Mononuclear cell (primary cell): ENCODE measurements around the gene MPP2. TPM values are rescaled to one million over a fixed set of nuclear protein-coding genes. Genes with fewer than 3 reads are reported as not detected.
"Not testable (repeated sequence)": the region's sequence is repeated elsewhere in the genome, so short reads cannot be mapped to it uniquely, and the experiment has no call there.

Source experiments
- H3K27me3 ChIP-seq: 2 replicates; pipeline ENCODE4 v1.6.0; 2011; ENCODE audit warnings: low read length, control low read depth; ENCODE audit not compliant: insufficient read depth
- H3K4me1 ChIP-seq: 2 replicates; pipeline ENCODE4 v1.5.1; 2011; ENCODE audit warnings: mild to moderate bottlenecking, low read length, control low read depth; ENCODE audit not compliant: insufficient read depth
- H3K4me3 ChIP-seq: 2 replicates; pipeline ENCODE4 v1.5.1; 2011; ENCODE audit warnings: mild to moderate bottlenecking, low read length, moderate library complexity
- H3K9me3 ChIP-seq: 2 replicates; pipeline ENCODE4 v1.5.1; 2011; ENCODE audit warnings: low read depth, mild to moderate bottlenecking, control low read depth, low read length
- total RNA-seq: library from RNA; depleted of rRNA; stranded (reverse); fragments of >200 nt; gene quantifications from one replicate; pipeline ENCODE4 v1.2.3, GENCODE V29; 2012

MPP2 gene
- total RNA-seq, 1 donor = 1.4 TPM

- Histone ChIP-seq H3K9me3 (no peaks in the 10 kb centered on the region), H3K27me3 (no peaks in the 10 kb centered on the region), H3K4me3 (no peak overlapping the region), H3K4me1 (no peaks in the 10 kb centered on the region)
Observed at GRCh38 chr17:43878260-43879175, 28.8 kb downstream of the MPP2 start.

- no peaks in the 10 kb centered on the region for H3K27me3 ChIP-seq
- no peak overlapping the region for H3K4me3 ChIP-seq
- no peaks in the 10 kb centered on the region for H3K4me1 ChIP-seq
- no peaks in the 10 kb centered on the region for H3K9me3 ChIP-seq
Observed at GRCh38 chr17:43877451-43878155, 29.7 kb downstream of the MPP2 start.

GRCh38 chr17:43877031-43877430 lies 30.3 kb downstream of the MPP2 start:
- Histone ChIP-seq H3K4me1 (no peaks in the 10 kb centered on the region), H3K27me3 (no peaks in the 10 kb centered on the region), H3K9me3 (no peaks in the 10 kb centered on the region), H3K4me3 (no peak overlapping the region)

- no peaks in the 10 kb centered on the region for H3K9me3 ChIP-seq
- H3K4me3 ChIP-seq = no peak overlapping the region
- no peaks in the 10 kb centered on the region for H3K27me3 ChIP-seq
- H3K4me1 ChIP-seq = no peaks in the 10 kb centered on the region
Observed at GRCh38 chr17:43875476-43876147, 31.7 kb downstream of the MPP2 start.

GRCh38 chr17:43874293-43874692 lies 33.0 kb downstream of the MPP2 start:
- H3K4me1 ChIP-seq = no peaks in the 10 kb centered on the region
- H3K27me3 ChIP-seq = no peaks in the 10 kb centered on the region
- H3K4me3 ChIP-seq = no peak overlapping the region
- no peaks in the 10 kb centered on the region for H3K9me3 ChIP-seq

- no peaks in the 10 kb centered on the region for H3K9me3 ChIP-seq
- no peaks in the 10 kb centered on the region for H3K4me1 ChIP-seq
- no peak overlapping the region for H3K4me3 ChIP-seq
Observed at GRCh38 chr17:43873815-43874214, 33.5 kb downstream of the MPP2 start.

GRCh38 chr17:43873091-43873490 lies 34.2 kb downstream of the MPP2 start:
- Histone ChIP-seq H3K9me3 (no peaks in the 10 kb centered on the region), H3K4me3 (no peak overlapping the region), H3K4me1 (peaks cover 3% of the 10 kb centered on the region), H3K27me3 (no peaks in the 10 kb centered on the region)

More at GRCh38 chr17:43873815-43874214, 33.5 kb downstream of the MPP2 start:
- no peaks in the 10 kb centered on the region for H3K27me3 ChIP-seq

GRCh38 chr17:43871946-43872690 lies 35.2 kb downstream of the MPP2 start:
- H3K4me1 ChIP-seq = peaks cover 5% of the 10 kb centered on the region
- H3K4me3 ChIP-seq = no peak overlapping the region
- H3K27me3 ChIP-seq = no peaks in the 10 kb centered on the region
- H3K9me3 ChIP-seq = no peaks in the 10 kb centered on the region

GRCh38 chr17:43869031-43869430 lies 38.3 kb downstream of the MPP2 start:
- not testable (repeated sequence) for H3K4me1 ChIP-seq, H3K27me3 ChIP-seq, H3K9me3 ChIP-seq, H3K4me3 ChIP-seq

GRCh38 chr17:43868226-43868994 lies 38.9 kb downstream of the MPP2 start:
- H3K9me3 ChIP-seq = no peaks in the 10 kb centered on the region
- no peaks in the 10 kb centered on the region for H3K27me3 ChIP-seq
- peaks cover 5% of the 10 kb centered on the region for H3K4me1 ChIP-seq
- no peak overlapping the region for H3K4me3 ChIP-seq

GRCh38 chr17:43864161-43864984 lies 43.0 kb downstream of the MPP2 start:
- H3K27me3 ChIP-seq = no peaks in the 10 kb centered on the region

GRCh38 chr17:43861960-43862359 lies 45.4 kb downstream of the MPP2 start:
- H3K4me3 ChIP-seq = no peak overlapping the region
- H3K9me3 ChIP-seq = no peaks in the 10 kb centered on the region
- H3K4me1 ChIP-seq = no peaks in the 10 kb centered on the region
- no peaks in the 10 kb centered on the region for H3K27me3 ChIP-seq

More at GRCh38 chr17:43864161-43864984, 43.0 kb downstream of the MPP2 start:
- no peak overlapping the region for H3K4me3 ChIP-seq
- no peaks in the 10 kb centered on the region for H3K9me3 ChIP-seq
- H3K4me1 ChIP-seq = peaks cover 5% of the 10 kb centered on the region

- H3K4me3 ChIP-seq = no peak overlapping the region
- H3K27me3 ChIP-seq = no peaks in the 10 kb centered on the region
- H3K9me3 ChIP-seq = no peaks in the 10 kb centered on the region
- no peaks in the 10 kb centered on the region for H3K4me1 ChIP-seq
Observed at GRCh38 chr17:43860927-43861622, 46.3 kb downstream of the MPP2 start.
